CD8-positive, alpha-beta memory T cell (primary cell): ENCODE measurements around the gene EPHB3. TPM values are rescaled to one million over a fixed set of nuclear protein-coding genes. Genes with fewer than 3 reads are reported as not detected.
A peak's percentile ranks its signal among the peaks of the same experiment; 100 is the strongest.

Experiments
- CTCF ChIA-PET: fragments of 350-600 bp; sonication (Branson Sonifier 250); formaldehyde crosslinking; loops from one replicate; lab custom pipeline; 2021; ENCODE audit warnings: antibody characterized with exemption; lab: Charles Lee
- POLR2A ChIA-PET: fragments of 350-600 bp; sonication (Branson Sonifier 250); formaldehyde crosslinking; loops from one replicate; lab custom pipeline; 2021; ENCODE audit warnings: antibody characterized with exemption; lab: Charles Lee
- DNase-seq, 5 donors: peaks; one replicate each; pipeline versions ENCODE4 v3.0.0 to v3.0.0-alpha.2; 2020 to 2022; ENCODE audit warnings: mixed read lengths in 1 of 5
- H3K27ac ChIP-seq: one replicate; pipeline ENCODE4 v1.7.0; 2013; ENCODE audit warnings: low read depth, mild to moderate bottlenecking, low read length, moderate library complexity
- H3K27me3 ChIP-seq: 2 replicates; pipeline ENCODE4 v1.7.0; 2013; ENCODE audit warnings: low read length, mild to moderate bottlenecking; ENCODE audit not compliant: insufficient read depth, poor library complexity, severe bottlenecking
- H3K36me3 ChIP-seq: 2 replicates; pipeline ENCODE4 v1.7.0; 2013; ENCODE audit warnings: mild to moderate bottlenecking, low read length, moderate library complexity; ENCODE audit not compliant: insufficient read depth
- H3K4me1 ChIP-seq: 2 replicates; pipeline ENCODE4 v1.7.0; 2013; ENCODE audit warnings: mild to moderate bottlenecking, low read length, moderate library complexity; ENCODE audit not compliant: insufficient read depth
- H3K4me3 ChIP-seq: 2 replicates; pipeline ENCODE4 v1.7.0; 2013; ENCODE audit warnings: mild to moderate bottlenecking, low read length
- H3K9me3 ChIP-seq: 2 replicates; pipeline ENCODE4 v1.7.0; 2013; ENCODE audit warnings: mild to moderate bottlenecking, low read length
- H3K27ac Mint-ChIP-seq, 8 donors: one replicate each; pipeline ENCODE4 v1.8.0; 2020 to 2021; ENCODE audit warnings: mixed read lengths in 8 of 8, mild to moderate bottlenecking in 6 of 8, inconsistent platforms in 3 of 8, moderate library complexity in 3 of 8
- H3K27me3 Mint-ChIP-seq, 2 donors: one replicate each; pipeline ENCODE4 v1.8.0; 2020 to 2021; ENCODE audit warnings: mixed read lengths in 2 of 2, mild to moderate bottlenecking in 1 of 2, moderate library complexity in 1 of 2
- H3K36me3 Mint-ChIP-seq, 3 donors: one replicate each; pipeline ENCODE4 v1.8.0; 2020 to 2021; ENCODE audit warnings: mixed read lengths in 3 of 3, inconsistent platforms in 1 of 3, mild to moderate bottlenecking in 1 of 3
- H3K4me1 Mint-ChIP-seq, 3 donors: one replicate each; pipeline ENCODE4 v1.8.0; 2020 to 2021; ENCODE audit warnings: mixed read lengths in 3 of 3, inconsistent platforms in 1 of 3, mild to moderate bottlenecking in 1 of 3
- H3K4me3 Mint-ChIP-seq, 7 donors: one replicate each; pipeline ENCODE4 v1.8.0; 2020 to 2021; ENCODE audit warnings: mixed read lengths in 7 of 7, mild to moderate bottlenecking in 6 of 7, moderate library complexity in 4 of 7, inconsistent platforms in 2 of 7
- H3K9me3 Mint-ChIP-seq, 5 donors: one replicate each; pipeline ENCODE4 v1.8.0; 2020 to 2022; ENCODE audit warnings: mixed read lengths in 5 of 5, mild to moderate bottlenecking in 3 of 5, moderate library complexity in 2 of 5, inconsistent platforms in 1 of 5
- polyA plus RNA-seq: library from polyadenylated mRNA; unstranded; fragments of 300-500 nt; fragmentation: Illumina TruSeq; gene quantifications from one replicate; pipeline ENCODE4 v1.2.3, GENCODE V29; 2021
- total RNA-seq, 2 experiments: library from RNA; stranded (reverse); gene quantifications; one replicate each; pipeline ENCODE4 v1.2.3, GENCODE V29; 2021

The EPHB3 gene
- total and polyA plus RNA-seq, 3 experiments from 2014 or later = 0.04 to 0.31 TPM; not detected in 1

DNA sequence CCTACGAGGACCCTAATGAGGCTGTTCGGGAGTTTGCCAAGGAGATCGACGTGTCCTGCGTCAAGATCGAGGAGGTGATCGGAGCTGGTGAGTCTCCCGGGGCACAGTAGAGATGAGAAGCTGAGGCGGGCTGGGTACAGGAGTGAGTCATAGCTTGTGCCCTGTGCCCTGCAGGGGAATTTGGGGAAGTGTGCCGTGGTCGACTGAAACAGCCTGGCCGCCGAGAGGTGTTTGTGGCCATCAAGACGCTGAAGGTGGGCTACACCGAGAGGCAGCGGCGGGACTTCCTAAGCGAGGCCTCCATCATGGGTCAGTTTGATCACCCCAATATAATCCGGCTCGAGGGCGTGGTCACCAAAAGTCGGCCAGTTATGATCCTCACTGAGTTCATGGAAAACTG lies 17.9 kb downstream of the EPHB3 start:
- peaks cover 3% of the 10 kb centered on the region for H3K27me3 ChIP-seq

DNA sequence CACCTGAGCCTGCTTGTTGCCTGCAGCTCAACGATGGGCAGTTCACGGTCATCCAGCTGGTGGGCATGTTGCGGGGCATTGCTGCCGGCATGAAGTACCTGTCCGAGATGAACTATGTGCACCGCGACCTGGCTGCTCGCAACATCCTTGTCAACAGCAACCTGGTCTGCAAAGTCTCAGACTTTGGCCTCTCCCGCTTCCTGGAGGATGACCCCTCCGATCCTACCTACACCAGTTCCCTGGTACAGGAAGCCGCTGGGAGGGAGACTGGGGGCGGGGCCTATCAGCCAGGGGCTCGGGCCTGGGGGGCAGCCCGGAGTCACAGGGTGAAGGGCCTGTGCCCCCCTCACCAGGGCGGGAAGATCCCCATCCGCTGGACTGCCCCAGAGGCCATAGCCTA lies 18.8 kb downstream of the EPHB3 start:
- peaks cover 3% of the 10 kb centered on the region for H3K27me3 ChIP-seq
- Mint-ChIP-seq H3K9me3 (no peaks in the 10 kb centered on the region), H3K27me3 (peaks cover 29 to 62% of the 10 kb centered on the region in 2 donors), H3K4me3 (no peak overlapping the region), H3K27ac (no peak overlapping the region), H3K36me3 (no peaks in the 10 kb centered on the region), H3K4me1 (peaks cover 5 to 13% (median 10%) of the 10 kb centered on the region in 3 donors)
- H3K4me1 ChIP-seq = no peaks in the 10 kb centered on the region
- H3K27ac ChIP-seq = no peak overlapping the region
- H3K4me3 ChIP-seq = no peak overlapping the region
- POLR2A ChIA-PET = no interaction called here
- CTCF ChIA-PET = interaction anchor here (2.3 kb wide), 1 partner anchor 10 kb away, joined by 4 read pairs; no protein-coding TSS in a partner anchor
- DNase-seq = no peak
- H3K9me3 ChIP-seq = no peaks in the 10 kb centered on the region
- H3K36me3 ChIP-seq = no peaks in the 10 kb centered on the region

More for the DNA sequence above, 17.9 kb downstream of the EPHB3 start:
- H3K27ac Mint-ChIP-seq = no peak overlapping the region
- H3K36me3 Mint-ChIP-seq = no peaks in the 10 kb centered on the region
- H3K4me1 ChIP-seq = no peaks in the 10 kb centered on the region
- ChIA-PET CTCF (interaction anchor here (2.3 kb wide), 1 partner anchor 10 kb away, joined by 4 read pairs; no protein-coding TSS in a partner anchor), POLR2A (no interaction called here)
- no peaks in the 10 kb centered on the region for H3K9me3 Mint-ChIP-seq
- H3K36me3 ChIP-seq = no peaks in the 10 kb centered on the region
- H3K4me3 ChIP-seq = no peak overlapping the region
- no peaks in the 10 kb centered on the region for H3K9me3 ChIP-seq
- no peak overlapping the region for H3K27ac ChIP-seq
- peaks cover 28 to 57% of the 10 kb centered on the region in 2 donors for H3K27me3 Mint-ChIP-seq
- no peak for DNase-seq
- no peak overlapping the region for H3K4me3 Mint-ChIP-seq
- H3K4me1 Mint-ChIP-seq = peaks cover 5 to 12% (median 10%) of the 10 kb centered on the region in 3 donors

DNA sequence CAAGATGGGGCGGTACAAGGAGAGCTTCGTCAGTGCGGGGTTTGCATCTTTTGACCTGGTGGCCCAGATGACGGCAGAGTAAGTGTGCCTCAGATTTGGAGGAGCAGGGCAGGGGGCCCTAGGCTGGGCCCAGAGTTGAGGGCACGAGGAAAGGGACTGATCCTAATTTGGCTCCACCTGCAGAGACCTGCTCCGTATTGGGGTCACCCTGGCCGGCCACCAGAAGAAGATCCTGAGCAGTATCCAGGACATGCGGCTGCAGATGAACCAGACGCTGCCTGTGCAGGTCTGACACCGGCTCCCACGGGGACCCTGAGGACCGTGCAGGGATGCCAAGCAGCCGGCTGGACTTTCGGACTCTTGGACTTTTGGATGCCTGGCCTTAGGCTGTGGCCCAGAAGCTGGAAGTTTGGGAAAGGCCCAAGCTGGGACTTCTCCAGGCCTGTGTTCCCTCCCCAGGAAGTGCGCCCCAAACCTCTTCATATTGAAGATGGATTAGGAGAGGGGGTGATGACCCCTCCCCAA lies 19.8 kb downstream of the EPHB3 start:
- H3K27ac ChIP-seq = no peak overlapping the region
- H3K36me3 ChIP-seq = no peaks in the 10 kb centered on the region
- Mint-ChIP-seq H3K4me3 (no peak overlapping the region), H3K4me1 (peaks cover 5 to 13% (median 10%) of the 10 kb centered on the region in 3 donors), H3K9me3 (no peaks in the 10 kb centered on the region), H3K27ac (no peak overlapping the region), H3K36me3 (no peaks in the 10 kb centered on the region), H3K27me3 (peaks cover 34 to 63% of the 10 kb centered on the region in 2 donors)
- no peak for DNase-seq
- H3K27me3 ChIP-seq = peaks cover 3% of the 10 kb centered on the region
- no peaks in the 10 kb centered on the region for H3K4me1 ChIP-seq
- no peak overlapping the region for H3K4me3 ChIP-seq
- H3K9me3 ChIP-seq = no peaks in the 10 kb centered on the region
- ChIA-PET POLR2A (no interaction called here), CTCF (no interaction called here)

DNA sequence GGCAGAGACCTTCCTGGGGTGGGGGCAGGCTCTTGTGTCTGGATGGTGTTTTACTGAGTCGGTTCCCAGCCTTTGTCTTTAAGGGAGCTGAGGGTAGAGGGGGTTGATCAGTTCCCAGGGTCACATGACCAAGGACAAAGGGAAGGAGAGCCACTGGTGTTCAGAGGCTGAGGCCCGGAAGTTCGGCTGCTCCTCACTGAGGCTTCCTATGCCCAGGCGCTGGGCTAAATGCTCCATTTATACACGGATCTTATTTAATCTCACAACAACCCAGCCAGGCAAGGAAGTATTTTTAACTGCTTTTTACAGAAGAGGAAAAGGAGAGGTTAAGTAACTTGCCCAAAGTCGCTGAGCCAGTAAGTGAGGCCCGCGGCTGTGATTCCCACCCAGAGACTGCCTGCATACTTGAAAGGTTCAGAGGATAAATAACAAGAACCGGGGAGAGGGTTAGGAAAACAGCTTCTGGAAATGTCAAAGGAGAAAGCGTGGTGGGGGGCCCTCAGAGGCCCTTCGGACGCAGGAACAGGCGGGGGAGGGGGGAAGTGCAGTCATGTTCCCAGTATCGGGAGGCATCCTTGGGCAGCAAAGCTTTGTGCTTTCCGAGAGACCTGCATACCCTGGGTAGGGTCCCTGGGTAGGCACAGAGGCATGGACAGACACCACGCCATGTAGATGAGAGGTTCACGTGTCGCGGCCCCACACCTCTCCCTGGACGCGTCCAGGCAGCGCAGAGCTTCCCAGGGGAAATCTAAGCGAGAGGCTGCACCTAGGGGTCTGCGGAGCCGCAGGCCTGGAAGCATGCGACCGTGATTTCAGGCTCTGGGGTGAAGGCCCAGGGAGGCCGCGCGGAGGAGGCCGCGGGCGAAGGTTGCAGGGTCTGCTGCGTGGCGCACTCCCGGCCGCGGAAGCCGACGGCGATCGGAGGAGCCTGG lies 21.3 kb downstream of the EPHB3 start:
- ChIA-PET CTCF (no interaction called here), POLR2A (no interaction called here)
- no peak overlapping the region for H3K27ac ChIP-seq
- no peak overlapping the region for H3K4me3 ChIP-seq
- no peaks in the 10 kb centered on the region for H3K36me3 ChIP-seq
- Mint-ChIP-seq H3K27ac (peak overlapping the region in 1 of 8 donors; percentile 24), H3K4me1 (peaks cover 5 to 13% (median 10%) of the 10 kb centered on the region in 3 donors), H3K27me3 (peaks cover 37 to 60% of the 10 kb centered on the region in 2 donors), H3K36me3 (no peaks in the 10 kb centered on the region), H3K9me3 (no peaks in the 10 kb centered on the region), H3K4me3 (peak overlapping the region in 3 of 7 donors; percentile 19 to 41 (median 30))
- no peaks in the 10 kb centered on the region for H3K4me1 ChIP-seq
- no peaks in the 10 kb centered on the region for H3K9me3 ChIP-seq
- DNase-seq = no peak
- H3K27me3 ChIP-seq = peaks cover 3% of the 10 kb centered on the region

DNA sequence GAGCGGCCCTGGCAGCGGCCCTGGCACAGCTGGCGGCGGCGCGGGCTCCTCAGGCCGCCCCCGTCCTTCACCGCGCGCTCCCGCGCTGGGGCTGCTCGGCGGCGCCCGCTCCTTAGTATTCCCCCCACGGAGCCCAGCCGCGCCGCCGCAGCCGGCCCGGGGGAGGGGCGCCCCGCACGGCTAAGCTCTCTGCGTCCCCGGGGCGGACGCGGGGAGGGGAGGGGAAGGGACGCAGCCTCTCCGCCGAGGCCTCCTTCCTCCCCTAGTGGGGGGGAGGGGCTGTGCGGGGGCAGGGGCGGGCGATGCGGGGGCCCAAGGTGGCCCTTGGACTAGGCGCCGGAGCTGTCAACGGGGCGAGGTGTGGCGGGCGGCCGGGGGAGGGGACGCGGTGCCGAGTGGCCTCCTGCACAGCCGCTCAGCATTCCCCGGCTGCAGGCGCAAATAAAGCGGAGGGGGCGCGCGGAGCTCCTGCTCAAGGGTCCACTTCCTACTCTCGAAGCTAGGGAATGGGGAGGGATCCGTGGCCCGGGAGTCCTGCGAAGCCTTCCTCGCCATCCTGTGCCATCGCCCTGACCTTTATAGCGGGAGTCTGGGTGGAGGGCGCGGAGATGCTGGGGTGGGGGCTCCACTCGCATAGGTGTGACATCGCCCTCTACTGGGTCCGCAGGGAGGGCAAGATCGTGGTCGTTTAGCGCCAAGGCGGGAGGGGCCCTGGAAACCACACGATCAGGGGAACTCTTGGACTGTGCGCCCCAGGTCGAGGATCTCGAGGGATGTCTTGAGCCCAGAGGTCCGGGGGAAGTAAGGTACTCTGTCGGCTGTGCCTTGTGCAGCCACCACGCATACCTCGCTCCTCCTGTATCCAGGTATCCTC lies 22.2 kb downstream of the EPHB3 start:
- no peak for DNase-seq
- Mint-ChIP-seq H3K9me3 (no peaks in the 10 kb centered on the region), H3K4me3 (peak overlapping the region in 4 of 7 donors; percentile 10 to 61 (median 39)), H3K27ac (no peak overlapping the region), H3K4me1 (peaks cover 5 to 13% (median 10%) of the 10 kb centered on the region in 3 donors), H3K36me3 (no peaks in the 10 kb centered on the region), H3K27me3 (peaks cover 28 to 51% of the 10 kb centered on the region in 2 donors)
- POLR2A ChIA-PET = no interaction called here
- Histone ChIP-seq H3K27ac (no peak overlapping the region), H3K27me3 (peaks cover 3% of the 10 kb centered on the region), H3K9me3 (no peaks in the 10 kb centered on the region), H3K4me1 (no peaks in the 10 kb centered on the region), H3K36me3 (no peaks in the 10 kb centered on the region), H3K4me3 (no peak overlapping the region)
- CTCF ChIA-PET = no interaction called here

DNA sequence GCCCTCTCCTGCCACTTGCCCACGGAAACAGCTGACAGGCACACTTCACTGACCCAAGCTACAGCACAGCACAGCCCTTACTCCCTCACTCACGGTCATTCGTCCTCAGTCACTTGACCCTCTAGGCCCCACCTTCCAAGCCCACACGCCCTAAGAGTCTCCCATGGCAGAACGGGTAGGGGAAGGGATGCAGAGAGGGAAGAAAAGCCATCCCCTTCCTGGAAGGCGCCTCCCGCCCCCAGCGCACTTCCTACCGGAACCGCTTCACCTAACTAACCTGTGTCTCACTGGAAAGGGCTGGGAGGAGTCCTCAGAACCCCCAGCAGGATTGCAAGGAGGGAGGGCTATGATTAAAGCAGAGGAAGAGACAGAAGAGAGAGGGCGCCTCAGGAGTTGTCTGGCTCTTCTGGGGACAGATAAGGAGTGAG lies 22.9 kb downstream of the EPHB3 start:
- Mint-ChIP-seq H3K4me3 (peak overlapping the region in 3 of 7 donors; percentile 10 to 61 (median 42)), H3K4me1 (peaks cover 5 to 13% (median 10%) of the 10 kb centered on the region in 3 donors), H3K9me3 (no peaks in the 10 kb centered on the region), H3K27me3 (peaks cover 24 to 45% of the 10 kb centered on the region in 2 donors), H3K36me3 (no peaks in the 10 kb centered on the region), H3K27ac (no peak overlapping the region)
- Histone ChIP-seq H3K36me3 (no peaks in the 10 kb centered on the region), H3K27me3 (peaks cover 3% of the 10 kb centered on the region), H3K4me1 (no peaks in the 10 kb centered on the region), H3K27ac (no peak overlapping the region), H3K4me3 (no peak overlapping the region), H3K9me3 (no peaks in the 10 kb centered on the region)
- ChIA-PET POLR2A (no interaction called here), CTCF (no interaction called here)
- DNase-seq = no peak

DNA sequence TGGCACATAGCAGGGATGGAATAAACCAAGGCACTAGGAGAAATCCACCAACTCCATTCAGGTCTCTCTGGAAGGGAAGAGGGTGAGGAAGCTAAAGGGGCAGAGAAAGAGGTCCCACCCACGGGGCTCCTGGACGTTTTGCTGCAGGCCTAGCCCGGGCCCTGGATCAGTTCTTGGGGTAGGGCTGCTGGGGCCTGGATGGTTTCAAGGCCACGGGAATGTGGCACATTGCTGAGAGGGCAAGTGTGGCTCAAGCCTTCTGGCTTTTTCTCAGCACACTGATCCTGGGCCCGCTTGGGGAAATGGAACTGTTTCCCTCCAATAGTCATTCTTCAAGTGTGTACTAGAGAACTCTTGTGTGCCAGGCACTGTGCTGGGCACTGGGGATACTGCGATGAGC lies 24.0 kb downstream of the EPHB3 start:
- Histone ChIP-seq H3K36me3 (no peaks in the 10 kb centered on the region), H3K4me1 (no peaks in the 10 kb centered on the region), H3K4me3 (no peak overlapping the region), H3K27ac (no peak overlapping the region), H3K27me3 (peaks cover 3% of the 10 kb centered on the region), H3K9me3 (no peaks in the 10 kb centered on the region)
- Mint-ChIP-seq H3K4me3 (no peak overlapping the region), H3K9me3 (no peaks in the 10 kb centered on the region), H3K4me1 (peaks cover 5 to 13% (median 10%) of the 10 kb centered on the region in 3 donors), H3K27me3 (peaks cover 22 to 40% of the 10 kb centered on the region in 2 donors), H3K27ac (no peak overlapping the region), H3K36me3 (no peaks in the 10 kb centered on the region)
- DNase-seq = no peak
- POLR2A ChIA-PET = no interaction called here
- CTCF ChIA-PET = no interaction called here
